NB4 (cell line): ENCODE measurements around the gene CDC42EP3.

Source experiments
- DNase-seq: peaks from one replicate; pipeline ENCODE4 v3.0.0; 2010; ENCODE audit warnings: low read depth
- H3K4me3 ChIP-seq: one replicate; pipeline ENCODE4 v1.5.1; 2011; ENCODE audit warnings: mild to moderate bottlenecking, low read depth, low read length, moderate library complexity
- MYC ChIP-seq: IDR thresholded peaks from 2 replicates; pipeline ENCODE4 v1.6.1; 2011; ENCODE audit warnings: low read depth, low read length
- POLR2A ChIP-seq: IDR thresholded peaks from 2 replicates; pipeline ENCODE4 v1.6.1; 2011; ENCODE audit warnings: mild to moderate bottlenecking; ENCODE audit not compliant: insufficient read length; ENCODE audit errors: extremely low read depth
- TF ChIP-seq, protein P1 (sequence below): IDR thresholded peaks from one replicate; pipeline ENCODE4 v1.5.1; 2012; ENCODE audit warnings: low read depth, low read length
- TF ChIP-seq, protein P2 (sequence below): IDR thresholded peaks from 2 replicates; pipeline ENCODE4 v1.6.1; 2011; ENCODE audit warnings: low read depth, low read length

CDC42EP3 gene

GRCh38 chr2:37667704-37668103 lies 3.7 kb downstream of the CDC42EP3 start:
- H3K4me3 ChIP-seq: peak overlapping the region; percentile 94
- DNase-seq: no peak
- TF ChIP-seq MYC (no peak), POLR2A (no peak)
- TF ChIP-seq, protein P1, sequence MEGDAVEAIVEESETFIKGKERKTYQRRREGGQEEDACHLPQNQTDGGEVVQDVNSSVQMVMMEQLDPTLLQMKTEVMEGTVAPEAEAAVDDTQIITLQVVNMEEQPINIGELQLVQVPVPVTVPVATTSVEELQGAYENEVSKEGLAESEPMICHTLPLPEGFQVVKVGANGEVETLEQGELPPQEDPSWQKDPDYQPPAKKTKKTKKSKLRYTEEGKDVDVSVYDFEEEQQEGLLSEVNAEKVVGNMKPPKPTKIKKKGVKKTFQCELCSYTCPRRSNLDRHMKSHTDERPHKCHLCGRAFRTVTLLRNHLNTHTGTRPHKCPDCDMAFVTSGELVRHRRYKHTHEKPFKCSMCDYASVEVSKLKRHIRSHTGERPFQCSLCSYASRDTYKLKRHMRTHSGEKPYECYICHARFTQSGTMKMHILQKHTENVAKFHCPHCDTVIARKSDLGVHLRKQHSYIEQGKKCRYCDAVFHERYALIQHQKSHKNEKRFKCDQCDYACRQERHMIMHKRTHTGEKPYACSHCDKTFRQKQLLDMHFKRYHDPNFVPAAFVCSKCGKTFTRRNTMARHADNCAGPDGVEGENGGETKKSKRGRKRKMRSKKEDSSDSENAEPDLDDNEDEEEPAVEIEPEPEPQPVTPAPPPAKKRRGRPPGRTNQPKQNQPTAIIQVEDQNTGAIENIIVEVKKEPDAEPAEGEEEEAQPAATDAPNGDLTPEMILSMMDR: no peak
- TF ChIP-seq, protein P2, sequence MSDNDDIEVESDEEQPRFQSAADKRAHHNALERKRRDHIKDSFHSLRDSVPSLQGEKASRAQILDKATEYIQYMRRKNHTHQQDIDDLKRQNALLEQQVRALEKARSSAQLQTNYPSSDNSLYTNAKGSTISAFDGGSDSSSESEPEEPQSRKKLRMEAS: no peak

DNA sequence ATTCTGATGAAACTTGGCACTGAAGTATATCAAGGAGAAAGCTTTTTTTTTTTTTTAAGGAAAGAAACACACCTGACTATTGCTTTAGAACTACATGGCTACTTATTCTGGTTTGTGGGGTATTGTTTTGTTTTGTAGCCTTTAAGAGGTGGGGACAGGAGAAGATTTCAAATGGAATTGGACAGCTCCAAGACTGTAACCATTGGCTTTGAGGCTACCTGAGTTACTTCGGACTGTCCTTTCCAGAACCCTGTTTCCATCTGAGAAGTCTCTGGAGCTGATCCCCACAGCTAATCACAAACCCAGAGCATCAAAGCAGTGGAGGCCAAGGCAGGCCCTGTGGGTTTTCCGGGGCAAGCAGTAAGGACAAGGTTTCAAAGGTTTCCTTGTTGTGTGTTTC lies 4.7 kb downstream of the CDC42EP3 start:
- no peak for DNase-seq
- H3K4me3 ChIP-seq: peak overlapping the region; percentile 94
- TF ChIP-seq MYC (no peak), POLR2A (no peak)
- TF ChIP-seq, protein P2: no peak
- TF ChIP-seq, protein P1: no peak

- DNase-seq: no peak
- TF ChIP-seq, protein P1: no peak
- TF ChIP-seq MYC (no peak), POLR2A (no peak)
- TF ChIP-seq, protein P2: no peak
- H3K4me3 ChIP-seq: peak overlapping the region; percentile 94
Observed at GRCh38 chr2:37665604-37666362, 5.7 kb downstream of the CDC42EP3 start.

DNA sequence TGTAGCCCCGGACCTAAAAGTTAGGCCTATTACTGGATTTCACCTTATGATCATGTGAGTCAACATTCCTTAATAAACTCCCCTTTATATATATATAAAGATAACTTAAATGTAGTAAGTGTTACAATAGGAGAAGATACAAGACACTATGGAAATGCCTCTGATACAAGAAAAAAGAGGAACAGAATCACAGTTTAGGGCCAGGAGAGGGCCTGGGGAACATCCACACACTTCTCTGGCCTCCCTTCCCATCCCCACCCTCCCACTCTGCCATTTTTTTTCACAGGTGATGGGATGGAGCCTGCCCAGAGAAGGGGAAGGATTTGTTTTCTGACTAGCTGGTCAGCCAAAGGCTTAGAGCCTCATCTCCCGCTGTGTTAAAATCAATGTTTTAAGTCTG lies 6.4 kb downstream of the CDC42EP3 start:
- peak overlapping the region; percentile 21 for H3K4me3 ChIP-seq
- no peak for DNase-seq
- no peak for TF ChIP-seq MYC
- no peak for TF ChIP-seq POLR2A

DNA sequence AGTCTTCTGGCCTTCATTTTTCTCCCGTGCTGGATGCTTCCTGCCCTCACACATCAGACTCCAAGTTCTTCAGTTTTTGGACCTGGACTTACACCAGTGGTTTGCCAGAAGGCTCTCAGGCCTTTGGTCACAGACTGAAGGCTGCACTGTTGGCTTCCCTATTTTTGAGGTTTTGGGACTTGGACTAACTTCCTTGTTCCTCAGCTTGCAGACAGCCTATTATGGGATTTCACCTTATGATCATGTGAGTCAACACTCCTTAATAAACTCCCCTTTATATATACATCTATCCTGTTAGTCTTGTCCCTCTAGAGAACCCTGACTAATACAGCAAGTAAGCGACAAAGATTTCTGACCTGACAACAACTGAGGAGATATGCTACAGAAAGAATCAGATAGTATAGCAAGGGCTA lies 7.2 kb downstream of the CDC42EP3 start:
- peak; percentile 50 for DNase-seq
- no peak overlapping the region for H3K4me3 ChIP-seq
- TF ChIP-seq, protein P2: no peak
- TF ChIP-seq MYC: no peak
- no peak for TF ChIP-seq POLR2A
- TF ChIP-seq, protein P1: no peak

GRCh38 chr2:37663390-37663789 lies 8.1 kb downstream of the CDC42EP3 start:
- no peak overlapping the region for H3K4me3 ChIP-seq
- no peak for TF ChIP-seq POLR2A
- TF ChIP-seq MYC: no peak
- TF ChIP-seq, protein P2: no peak
- TF ChIP-seq, protein P1: no peak
- DNase-seq: no peak
